HG03060 (cell line): ENCODE data around the gene CYP1A1.

ENCODE experiments used
- ATAC-seq: cut with Tn5 transposase; IDR thresholded peaks from one replicate; pipeline ENCODE4 v1.9.1; 2021; ENCODE audit warnings: low read depth, moderate number of reproducible peaks; ENCODE audit not compliant: unreplicated experiment

CYP1A1 gene

GRCh38 chr15:74696398-74696729 lies 29.0 kb downstream of the CYP1A1 start:
- no peak for ATAC-seq

DNA sequence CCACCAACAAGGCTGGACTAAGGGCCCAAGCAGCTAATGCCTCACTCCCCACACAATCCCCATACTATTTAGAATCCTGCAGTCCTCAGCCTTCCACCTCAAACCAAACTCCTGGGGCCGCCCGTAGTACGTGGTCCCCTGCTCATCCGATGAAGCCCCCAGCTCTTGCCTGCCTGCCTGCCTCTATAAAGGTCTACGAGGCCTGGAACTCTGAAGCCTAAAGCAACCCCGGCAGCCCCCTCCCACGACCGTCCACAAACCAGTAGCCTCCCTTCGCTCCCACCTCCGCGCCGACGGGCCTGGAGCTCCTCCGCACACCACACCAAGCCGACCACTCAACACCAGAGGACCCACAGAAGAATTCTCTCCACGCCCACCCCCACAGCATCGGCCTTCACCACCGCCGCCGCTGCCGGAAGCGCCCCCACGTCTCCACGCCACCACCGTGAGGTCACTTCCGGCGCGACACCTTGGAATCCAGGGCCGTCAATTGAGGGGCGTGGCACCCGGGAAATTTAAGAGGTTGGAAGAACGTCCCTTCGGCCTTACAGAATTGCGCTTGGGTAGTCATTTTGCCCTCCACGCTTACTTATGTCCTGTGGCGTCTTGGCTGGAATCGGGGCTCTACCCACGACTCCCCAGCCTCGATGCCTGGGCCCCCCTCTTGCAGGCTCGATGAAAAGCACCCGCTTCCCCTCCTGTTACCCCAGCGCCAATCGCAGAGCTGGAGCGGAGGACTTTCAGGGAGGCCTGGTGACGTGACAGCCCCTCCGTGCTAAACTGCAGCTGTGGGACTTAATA lies 29.5 kb downstream of the CYP1A1 start, which contains the start of gene EDC3:
EDC3 (minus strand) TSS at position 428 of the 801 bp plus-strand sequence. CDS start 20,900 bp downstream, outside the sequence.
- ATAC-seq: no peak

GRCh38 chr15:74692327-74692726 lies 33.0 kb downstream of the CYP1A1 start:
- ATAC-seq: no peak

DNA sequence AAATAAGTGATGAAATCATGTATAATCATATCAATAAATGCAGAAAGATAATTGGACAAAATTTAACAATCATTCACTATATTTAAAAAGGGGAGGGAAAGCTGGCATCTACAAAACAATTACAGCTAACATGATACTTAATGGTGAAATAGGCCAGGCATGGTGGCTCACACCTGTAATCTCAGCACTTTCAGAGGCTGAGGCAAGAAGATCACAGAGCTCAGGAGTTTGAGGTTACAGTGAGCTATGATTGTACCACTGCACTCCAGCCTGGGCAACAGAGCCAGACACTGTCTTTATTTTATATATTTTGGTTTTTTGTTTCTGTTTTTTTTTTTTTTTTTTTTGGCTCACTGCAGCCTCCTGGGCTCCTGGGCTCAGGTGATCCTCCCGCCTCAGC lies 41.6 kb downstream of the CYP1A1 start:
- ATAC-seq: no peak

DNA sequence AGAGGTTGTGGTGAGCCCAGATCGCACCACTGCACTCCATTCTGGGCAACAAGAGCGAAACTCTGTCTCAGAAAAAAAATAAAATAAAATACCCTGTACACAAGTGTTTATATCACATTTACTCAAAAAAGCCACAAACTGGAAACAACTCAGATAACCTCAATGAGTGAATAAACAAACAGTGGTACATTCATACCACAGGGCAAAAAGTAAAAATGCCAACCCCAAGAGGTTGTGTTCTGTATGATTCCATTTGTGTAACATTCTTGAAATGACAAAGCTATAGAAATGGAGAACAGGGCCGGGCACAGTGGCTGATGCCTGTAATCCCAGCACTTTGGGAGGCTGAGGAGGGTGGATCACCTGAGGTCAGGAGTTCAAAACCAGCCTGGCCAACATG lies 42.4 kb downstream of the CYP1A1 start:
- ATAC-seq: no peak

DNA sequence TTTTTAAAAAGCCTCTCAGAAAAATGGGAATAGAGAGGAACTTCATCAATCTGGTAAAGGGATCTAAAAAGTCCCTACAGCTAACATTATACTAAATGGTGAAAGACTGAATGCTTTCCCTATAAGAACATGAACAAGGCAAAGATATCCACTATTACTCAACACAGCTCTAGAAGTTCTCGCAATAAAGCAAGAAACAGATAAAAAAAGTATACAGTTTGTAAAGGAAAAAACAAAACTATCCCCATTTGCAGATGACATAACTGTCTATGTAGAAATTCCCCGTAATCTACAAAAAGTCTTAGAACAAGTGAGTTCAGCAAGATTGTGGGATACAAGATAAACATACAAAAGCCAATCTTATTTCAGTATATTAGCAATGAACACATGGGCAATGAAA lies 44.9 kb downstream of the CYP1A1 start:
- no peak for ATAC-seq

GRCh38 chr15:74676801-74677200 lies 48.5 kb downstream of the CYP1A1 start:
- ATAC-seq: no peak

GRCh38 chr15:74674161-74674560 lies 51.2 kb downstream of the CYP1A1 start:
- no peak for ATAC-seq

DNA sequence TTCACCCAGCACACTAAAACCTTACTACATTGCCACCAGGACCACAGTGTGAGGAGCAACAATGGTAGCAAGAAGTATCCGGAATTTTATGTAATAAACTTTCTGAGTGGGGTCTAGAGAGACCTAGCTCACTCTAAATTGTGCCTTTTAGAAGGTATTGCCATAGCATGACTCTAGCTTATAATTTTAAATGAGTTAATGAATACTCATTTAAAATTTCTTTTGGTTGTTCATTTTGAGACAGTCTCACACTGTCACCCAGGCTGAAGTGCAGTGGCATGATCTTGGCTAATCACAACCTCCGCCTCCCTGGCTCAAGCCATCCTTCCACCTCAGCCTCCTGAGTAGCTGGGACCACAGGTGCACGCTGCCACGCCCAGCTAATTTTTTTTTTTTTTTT lies 55.7 kb downstream of the CYP1A1 start:
- no peak for ATAC-seq
